Measurements from ENCODE around the gene AP1M1.

- no peak for TF ChIP-seq CTCF (tag by site-specific recombination; IDR thresholded peaks at IDR 0.05)
- no peak for TF ChIP-seq ZNF423 (tag by site-specific recombination; IDR thresholded peaks at IDR 0.05)
- no peak for TF ChIP-seq ZBTB44 (tag by site-specific recombination; IDR thresholded peaks at IDR 0.05)
- TF ChIP-seq ZNF768 (tag by site-specific recombination; IDR thresholded peaks at IDR 0.05), result no peak
- TF ChIP-seq ZNF302 (tag by site-specific recombination; IDR thresholded peaks at IDR 0.05; ENCODE audit: low read depth), result no peak
- no peak for TF ChIP-seq ZNF16 (tag by site-specific recombination; IDR thresholded peaks at IDR 0.05; ENCODE audit: low read depth)
- no peak for TF ChIP-seq ZNF692 (tag by site-specific recombination; IDR thresholded peaks at IDR 0.05)
Observed at GRCh38 chr19:16204005-16204294, 6.2 kb downstream of the AP1M1 start.

All from HEK293 (cell line).